Thoracic aorta (tissue), 2 donors: Measurements from ENCODE around the gene PLEKHM2. TPM values are rescaled to one million over a fixed set of nuclear protein-coding genes. Genes with fewer than 3 reads are reported as not detected.

Source experiments
- ATAC-seq: fragments of 150-250 bp; one replicate; pipeline ENCODE4 v1.8.0; 2017; ENCODE audit warnings: low read depth; ENCODE audit not compliant: insufficient number of reproducible peaks, low FRiP score
- DNase-seq: peaks from one replicate; pipeline ENCODE4 v3.0.0-alpha.2; 2020; ENCODE audit warnings: low spot score
- H3K27ac ChIP-seq, 2 donors: fragments of 200-600 bp; sonication (generic); 1 replicate in 1 of 2; 2 replicates in 1 of 2; pipeline ENCODE4 v1.5.1; 2016; ENCODE audit warnings: mild to moderate bottlenecking in 2 of 2, moderate library complexity in 2 of 2
- H3K27me3 ChIP-seq: fragments of 200-600 bp; sonication (generic); replicated peaks from 2 replicates; pipeline ENCODE4 v1.6.0; 2016; ENCODE audit warnings: mild to moderate bottlenecking; ENCODE audit not compliant: insufficient read depth
- H3K36me3 ChIP-seq: fragments of 200-600 bp; sonication (generic); one replicate; pipeline ENCODE4 v1.5.1; 2016
- H3K4me1 ChIP-seq, 2 donors: fragments of 200-600 bp; sonication (generic); 1 replicate in 1 of 2; 2 replicates in 1 of 2; pipeline versions ENCODE4 v1.5.1 to v1.6.0; 2016; ENCODE audit warnings: low read depth in 2 of 2, mild to moderate bottlenecking in 1 of 2; ENCODE audit not compliant: control insufficient read depth in 1 of 2
- H3K4me3 ChIP-seq: fragments of 200-600 bp; sonication (generic); 2 replicates; pipeline ENCODE4 v1.5.1; 2016; ENCODE audit warnings: mild to moderate bottlenecking
- H3K9me3 ChIP-seq: fragments of 200-600 bp; sonication (generic); 2 replicates; pipeline ENCODE4 v1.5.1; 2016
- total RNA-seq, 2 donors: library from RNA; depleted of rRNA; stranded (reverse); fragments of >200 nt; gene quantifications; one replicate each; pipeline versions ENCODE4 v1.1.0 to v1.2.3, GENCODE V29; 2016
- TF ChIP-seq, protein P1 (sequence below): fragments of 200-600 bp; sonication (generic); IDR thresholded peaks from one replicate; pipeline ENCODE4 v1.5.1; 2019; ENCODE audit warnings: antibody characterized with exemption

Gene PLEKHM2
- total RNA-seq, 2 donors from 2014 or later = 53.7 to 74.6 TPM

DNA sequence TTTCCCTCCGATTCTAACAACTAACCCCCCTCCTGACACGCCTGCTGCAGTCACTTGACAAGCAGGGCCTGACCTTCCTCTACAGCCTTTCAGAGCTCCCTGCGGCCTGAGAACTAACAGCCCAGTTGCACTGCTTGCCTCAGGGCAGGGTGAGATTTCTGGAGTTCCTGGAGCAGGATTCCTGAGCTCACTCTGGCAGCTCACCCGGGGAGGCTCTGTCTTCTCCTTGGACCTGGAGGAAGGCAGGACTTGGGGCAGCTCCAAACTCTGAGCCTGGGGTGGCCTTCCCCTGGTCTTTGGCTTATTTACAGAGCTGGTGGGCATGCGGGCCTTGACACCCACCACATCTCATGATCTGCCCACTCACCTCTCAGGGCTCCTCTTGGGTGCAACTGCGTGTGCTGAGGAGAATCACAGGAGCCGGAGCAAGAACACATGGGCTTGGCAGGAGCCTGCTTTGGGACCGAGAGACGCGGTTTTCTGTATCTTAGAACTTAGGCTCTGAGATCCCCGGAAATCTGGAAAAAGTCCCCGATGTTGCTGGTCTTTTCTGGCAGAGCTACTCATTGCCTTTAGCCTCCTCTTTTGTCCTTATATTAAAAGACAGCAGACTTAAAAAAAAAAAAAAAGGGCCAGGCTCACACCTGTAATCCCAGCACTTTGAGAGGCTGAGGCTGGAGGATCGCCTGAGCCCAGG lies 38.9 kb downstream of the PLEKHM2 start:
- no peaks in the 10 kb centered on the region for H3K4me1 ChIP-seq
- H3K27me3 ChIP-seq = no peaks in the 10 kb centered on the region
- ATAC-seq (no peak), DNase-seq (no peak)
- no peak overlapping the region for H3K4me3 ChIP-seq
- no peak overlapping the region for H3K27ac ChIP-seq
- H3K36me3 ChIP-seq = peaks cover 80% of the 10 kb centered on the region
- no peaks in the 10 kb centered on the region for H3K9me3 ChIP-seq
- TF ChIP-seq, protein P1, sequence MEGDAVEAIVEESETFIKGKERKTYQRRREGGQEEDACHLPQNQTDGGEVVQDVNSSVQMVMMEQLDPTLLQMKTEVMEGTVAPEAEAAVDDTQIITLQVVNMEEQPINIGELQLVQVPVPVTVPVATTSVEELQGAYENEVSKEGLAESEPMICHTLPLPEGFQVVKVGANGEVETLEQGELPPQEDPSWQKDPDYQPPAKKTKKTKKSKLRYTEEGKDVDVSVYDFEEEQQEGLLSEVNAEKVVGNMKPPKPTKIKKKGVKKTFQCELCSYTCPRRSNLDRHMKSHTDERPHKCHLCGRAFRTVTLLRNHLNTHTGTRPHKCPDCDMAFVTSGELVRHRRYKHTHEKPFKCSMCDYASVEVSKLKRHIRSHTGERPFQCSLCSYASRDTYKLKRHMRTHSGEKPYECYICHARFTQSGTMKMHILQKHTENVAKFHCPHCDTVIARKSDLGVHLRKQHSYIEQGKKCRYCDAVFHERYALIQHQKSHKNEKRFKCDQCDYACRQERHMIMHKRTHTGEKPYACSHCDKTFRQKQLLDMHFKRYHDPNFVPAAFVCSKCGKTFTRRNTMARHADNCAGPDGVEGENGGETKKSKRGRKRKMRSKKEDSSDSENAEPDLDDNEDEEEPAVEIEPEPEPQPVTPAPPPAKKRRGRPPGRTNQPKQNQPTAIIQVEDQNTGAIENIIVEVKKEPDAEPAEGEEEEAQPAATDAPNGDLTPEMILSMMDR = no peak

DNA sequence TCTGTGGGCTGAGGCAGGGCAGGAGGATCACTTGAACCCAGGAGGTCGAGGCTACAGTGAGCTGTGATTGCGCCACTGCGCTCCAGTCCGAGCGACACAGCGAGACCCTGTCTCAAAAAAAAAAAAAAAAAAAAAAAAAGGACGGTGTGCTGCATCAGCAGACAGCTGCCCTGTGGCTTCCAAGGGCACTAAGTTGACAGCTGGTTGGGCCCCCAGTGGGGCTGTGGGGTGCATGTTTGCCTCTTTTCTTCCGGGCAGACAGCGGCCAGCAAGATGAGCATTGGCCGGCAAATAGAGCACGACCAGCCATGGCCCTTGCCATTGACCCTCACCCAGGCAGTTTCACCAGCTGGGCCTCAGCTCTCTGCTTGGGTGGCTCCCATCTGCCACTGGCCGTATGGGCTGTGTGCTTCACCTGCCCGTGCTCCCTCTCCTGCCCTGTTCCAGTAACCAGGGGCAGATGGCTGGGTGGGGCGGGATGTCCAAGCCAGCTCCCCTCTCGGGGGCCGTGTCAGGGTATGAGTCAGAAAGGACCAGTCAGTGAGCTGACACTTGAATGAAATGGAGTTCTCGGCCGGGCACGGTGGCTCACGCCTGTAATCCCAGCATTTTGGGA lies 39.6 kb downstream of the PLEKHM2 start:
- Histone ChIP-seq H3K27me3 (no peaks in the 10 kb centered on the region), H3K36me3 (peaks cover 82% of the 10 kb centered on the region), H3K4me3 (no peak overlapping the region), H3K4me1 (no peaks in the 10 kb centered on the region), H3K9me3 (no peaks in the 10 kb centered on the region), H3K27ac (no peak overlapping the region)
- no peak for ATAC-seq
- DNase-seq = no peak
- TF ChIP-seq, protein P1 = no peak

DNA sequence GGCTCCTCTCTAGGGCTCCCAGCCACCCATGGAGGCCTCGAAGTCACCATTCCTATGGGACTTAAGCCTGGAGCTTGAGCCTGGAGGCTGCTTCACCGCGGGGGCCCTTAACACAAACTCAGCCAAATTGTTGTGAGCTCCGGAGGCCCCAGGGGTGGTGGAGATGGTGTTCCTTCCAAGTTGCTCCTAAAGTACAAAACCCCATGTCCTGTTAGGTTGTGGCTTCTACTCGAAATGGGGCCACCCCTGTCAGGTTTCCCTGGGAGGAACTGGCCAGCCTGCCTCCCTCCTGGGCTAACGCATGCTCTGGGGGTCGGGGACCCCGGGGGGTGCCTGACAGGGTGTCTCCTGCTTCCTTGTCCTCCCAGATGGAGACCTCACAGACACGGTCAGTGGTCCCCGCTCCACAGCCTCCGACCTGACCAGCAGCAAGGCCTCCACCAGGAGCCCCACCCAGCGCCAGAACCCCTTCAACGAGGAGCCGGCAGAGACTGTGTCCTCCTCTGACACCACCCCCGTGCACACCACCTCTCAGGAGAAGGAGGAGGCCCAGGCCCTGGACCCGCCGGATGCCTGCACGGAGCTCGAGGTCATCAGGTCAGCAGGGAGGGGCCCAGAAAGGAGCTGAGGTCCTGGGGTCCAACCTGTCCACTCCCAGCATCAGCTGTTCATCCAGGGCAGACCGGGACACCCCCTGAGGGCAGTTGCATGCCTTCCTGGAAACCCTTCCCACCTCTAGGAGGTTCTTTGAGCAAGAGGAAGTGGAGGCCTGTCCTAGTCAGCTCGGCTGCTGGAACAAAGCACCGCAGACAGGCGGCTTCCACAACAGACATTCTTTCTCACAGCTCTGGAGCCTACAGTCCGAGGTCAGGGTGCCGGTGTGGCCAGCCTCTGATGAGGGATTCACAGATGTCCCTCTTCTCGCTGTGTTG lies 41.1 kb downstream of the PLEKHM2 start:
- H3K9me3 ChIP-seq = no peaks in the 10 kb centered on the region
- TF ChIP-seq, protein P1 = no peak
- no peak overlapping the region for H3K4me3 ChIP-seq
- ATAC-seq (no peak), DNase-seq (no peak)
- no peaks in the 10 kb centered on the region for H3K27me3 ChIP-seq
- no peaks in the 10 kb centered on the region for H3K4me1 ChIP-seq
- peaks cover 80% of the 10 kb centered on the region for H3K36me3 ChIP-seq
- H3K27ac ChIP-seq = no peak overlapping the region

DNA sequence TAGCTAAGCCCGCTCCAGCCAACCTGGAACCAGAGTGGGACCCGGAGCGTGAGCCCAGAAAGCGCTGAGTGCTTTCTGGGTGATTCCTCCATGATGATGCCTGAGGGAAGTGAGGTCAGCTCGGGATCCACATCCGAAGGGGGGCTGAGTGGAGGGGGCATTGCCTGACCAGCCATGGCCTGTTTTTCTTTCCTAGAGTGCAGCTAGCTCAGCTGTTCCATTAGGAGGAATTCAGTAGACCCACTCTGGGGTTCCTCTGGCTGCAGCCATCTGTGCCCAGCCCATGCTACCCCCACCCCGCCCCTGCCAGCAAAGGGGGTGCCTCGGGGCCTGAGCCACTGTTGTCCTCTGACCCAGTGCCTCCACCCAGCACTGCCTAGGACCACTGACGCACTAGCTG lies 42.4 kb downstream of the PLEKHM2 start:
- H3K36me3 ChIP-seq = peaks cover 81% of the 10 kb centered on the region
- ATAC-seq = no peak

More for the DNA sequence above, 42.4 kb downstream of the PLEKHM2 start:
- TF ChIP-seq, protein P1 = no peak
- Histone ChIP-seq H3K9me3 (no peaks in the 10 kb centered on the region), H3K4me1 (no peaks in the 10 kb centered on the region), H3K27ac (no peak overlapping the region), H3K27me3 (no peaks in the 10 kb centered on the region), H3K4me3 (no peak overlapping the region)
- no peak for DNase-seq
